H9 (cell line): ENCODE data around the gene C16orf92. TPM values are rescaled to one million over a fixed set of nuclear protein-coding genes. Genes with fewer than 3 reads are reported as not detected.
A peak's percentile ranks its signal among the peaks of the same experiment; 100 is the strongest.

Experiments
- DNase-seq: peaks from one replicate; pipeline ENCODE4 v3.0.0-alpha.2; 2017
- H2AFZ ChIP-seq: one replicate; pipeline ENCODE4 v1.6.1; 2013; ENCODE audit warnings: mild to moderate bottlenecking, low read length, control low read depth, moderate library complexity
- H2AK5ac ChIP-seq: 2 replicates; pipeline ENCODE4 v1.6.1; 2013; ENCODE audit warnings: low read length, control low read depth, mixed read lengths; ENCODE audit not compliant: insufficient read length
- H2BK120ac ChIP-seq: one replicate; pipeline ENCODE4 v1.6.1; 2013; ENCODE audit warnings: low read depth, mild to moderate bottlenecking, low read length, control low read depth, inconsistent platforms; ENCODE audit not compliant: poor library complexity, severe bottlenecking
- H2BK12ac ChIP-seq: 2 replicates; pipeline ENCODE4 v1.6.1; 2013; ENCODE audit warnings: low read length, control low read depth, mixed read lengths, low read depth; ENCODE audit not compliant: insufficient read length
- H2BK15ac ChIP-seq: 2 replicates; pipeline ENCODE4 v1.6.1; 2013; ENCODE audit warnings: low read depth, low read length, control low read depth
- H2BK20ac ChIP-seq: one replicate; pipeline ENCODE4 v1.6.1; 2013; ENCODE audit warnings: low read depth, mild to moderate bottlenecking, low read length, control low read depth, inconsistent platforms; ENCODE audit not compliant: poor library complexity, severe bottlenecking
- H2BK5ac ChIP-seq: 2 replicates; pipeline ENCODE4 v1.6.1; 2013; ENCODE audit warnings: low read length, control low read depth, mixed read lengths; ENCODE audit not compliant: insufficient read length
- H3K14ac ChIP-seq: 2 replicates; pipeline ENCODE4 v1.6.1; 2013; ENCODE audit warnings: low read length, control low read depth; ENCODE audit not compliant: insufficient read depth
- H3K18ac ChIP-seq: 2 replicates; pipeline ENCODE4 v1.6.1; 2013; ENCODE audit warnings: low read depth, mild to moderate bottlenecking, mixed read lengths, low read length, control low read depth; ENCODE audit not compliant: insufficient read length
- H3K23ac ChIP-seq: 2 replicates; pipeline ENCODE4 v1.6.1; 2013; ENCODE audit warnings: low read length, control low read depth, mixed read lengths, low read depth; ENCODE audit not compliant: insufficient read length
- H3K23me2 ChIP-seq: 2 replicates; pipeline ENCODE4 v1.6.1; 2013; ENCODE audit warnings: low read depth, mild to moderate bottlenecking, mixed read lengths, low read length, control low read depth; ENCODE audit not compliant: insufficient read length, poor library complexity, severe bottlenecking
- H3K27ac ChIP-seq: 2 replicates; pipeline ENCODE4 v1.5.1; 2013; ENCODE audit warnings: low read length, control low read depth, mixed read lengths, low read depth; ENCODE audit not compliant: insufficient read length
- H3K27me3 ChIP-seq: 2 replicates; pipeline ENCODE4 v1.6.1; 2013; ENCODE audit warnings: low read length, control low read depth, inconsistent platforms; ENCODE audit not compliant: insufficient read depth
- H3K4ac ChIP-seq: 2 replicates; pipeline ENCODE4 v1.6.1; 2013; ENCODE audit warnings: low read depth, mild to moderate bottlenecking, control low read depth, inconsistent platforms, low read length, moderate library complexity
- H3K4me1 ChIP-seq: 2 replicates; pipeline ENCODE4 v1.6.1; 2013; ENCODE audit warnings: low read length, control low read depth, inconsistent platforms; ENCODE audit not compliant: insufficient read depth
- H3K4me2 ChIP-seq: 2 replicates; pipeline ENCODE4 v1.6.1; 2013; ENCODE audit warnings: low read length, control low read depth, mixed read lengths; ENCODE audit not compliant: insufficient read length, insufficient read depth
- H3K56ac ChIP-seq: 2 replicates; pipeline ENCODE4 v1.6.1; 2013; ENCODE audit warnings: low read depth, mild to moderate bottlenecking, mixed read lengths, low read length, control low read depth; ENCODE audit not compliant: insufficient read length
- H3K79me1 ChIP-seq: 2 replicates; pipeline ENCODE4 v1.6.1; 2013; ENCODE audit warnings: low read depth, mild to moderate bottlenecking, moderate library complexity, low read length, control low read depth, inconsistent platforms; ENCODE audit not compliant: insufficient read depth, poor library complexity, severe bottlenecking
- H3K79me2 ChIP-seq: 2 replicates; pipeline ENCODE4 v1.6.1; 2013; ENCODE audit warnings: low read length, control low read depth, inconsistent platforms; ENCODE audit not compliant: insufficient read depth
- H3K9ac ChIP-seq: 2 replicates; pipeline ENCODE4 v1.6.1; 2013; ENCODE audit warnings: low read length, control low read depth, mixed read lengths; ENCODE audit not compliant: insufficient read length; ENCODE audit errors: extremely low read depth
- H3K9me3 ChIP-seq: one replicate; pipeline ENCODE4 v1.6.1; 2013; ENCODE audit warnings: low read depth, low read length, inconsistent platforms; ENCODE audit not compliant: control insufficient read depth
- H3T11ph ChIP-seq: one replicate; pipeline ENCODE4 v1.6.1; 2013; ENCODE audit warnings: mild to moderate bottlenecking, low read length, control low read depth, inconsistent platforms
- H4K20me1 ChIP-seq: one replicate; pipeline ENCODE4 v1.6.1; 2013; ENCODE audit not compliant: control insufficient read depth, insufficient read length, insufficient read depth
- H4K5ac ChIP-seq: 2 replicates; pipeline ENCODE4 v1.6.1; 2013; ENCODE audit warnings: low read depth, mild to moderate bottlenecking, mixed read lengths, low read length, control low read depth; ENCODE audit not compliant: insufficient read length
- H4K8ac ChIP-seq: replicated peaks from 2 replicates; pipeline ENCODE4 v1.6.1; 2013; ENCODE audit warnings: low read length, control low read depth, mixed read lengths, low read depth; ENCODE audit not compliant: insufficient read length
- H4K91ac ChIP-seq: 2 replicates; pipeline ENCODE4 v1.6.1; 2013; ENCODE audit warnings: low read depth, mild to moderate bottlenecking, moderate library complexity, mixed read lengths, low read length, control low read depth; ENCODE audit not compliant: insufficient read length
- H3K27ac Mint-ChIP-seq, 3 experiments: 2 replicates in 2 of 3; 3 replicates in 1 of 3; pipeline ENCODE4 v1.8.0; 2020 to 2021; ENCODE audit warnings: mixed read lengths in 3 of 3, mild to moderate bottlenecking in 1 of 3, moderate library complexity in 1 of 3
- H3K27me3 Mint-ChIP-seq: 2 replicates; pipeline ENCODE4 v1.8.0; 2021; ENCODE audit warnings: low read depth, mild to moderate bottlenecking, moderate library complexity, mixed read lengths
- H3K36me3 Mint-ChIP-seq, 3 experiments: 2 replicates in 2 of 3; 3 replicates in 1 of 3; pipeline ENCODE4 v1.8.0; 2020 to 2021; ENCODE audit warnings: low read depth in 3 of 3, mixed read lengths in 3 of 3; ENCODE audit not compliant: insufficient read depth in 1 of 3
- H3K4me1 Mint-ChIP-seq, 2 experiments: 2 replicates each; pipeline ENCODE4 v1.8.0; 2020; ENCODE audit warnings: mixed read lengths in 2 of 2
- H3K4me3 Mint-ChIP-seq, 2 experiments: 2 replicates in 1 of 2; 3 replicates in 1 of 2; pipeline ENCODE4 v1.8.0; 2020 to 2021; ENCODE audit warnings: mild to moderate bottlenecking in 2 of 2, mixed read lengths in 2 of 2, moderate library complexity in 1 of 2
- H3K9me3 Mint-ChIP-seq, 2 experiments: 2 replicates in 1 of 2; 3 replicates in 1 of 2; pipeline ENCODE4 v1.8.0; 2020; ENCODE audit warnings: mild to moderate bottlenecking in 2 of 2, mixed read lengths in 2 of 2, moderate library complexity in 1 of 2
- CTCF ChIP-seq: fragments of 200-600 bp; sonication (generic); conservative IDR thresholded peaks from 3 replicates; pipeline ENCODE4 v1.8.0; 2021; ENCODE audit warnings: antibody characterized with exemption, mild to moderate bottlenecking
- WGBS: extraction: QIAGEN DNeasy Blood & Tissue Kit; methylation state at CpG from one replicate; pipeline ENCODE4 v1.1.7; 2013; ENCODE audit warnings: missing lambda C conversion rate, low lambda C conversion rate, mixed read lengths; ENCODE audit not compliant: insufficient read length; ENCODE audit errors: extremely low coverage; 5-methylcytosine and 5-hydroxymethylcytosine counted together
- total RNA-seq: library from RNA; stranded (reverse); gene quantifications from 2 replicates; pipeline ENCODE4 v1.2.1, GENCODE V29; 2021

Gene C16orf92
- total RNA-seq, 1 experiment from 2014 or later, result not detected

GRCh38 chr16:29973384-29974246 lies 49.4 kb upstream of the C16orf92 start, which contains the start of gene TAOK2:
Gene TAOK2, plus strand, starts transcription at chr16:29973868. Its CDS starts 3,905 bp downstream, at chr16:29977773.
- Histone ChIP-seq H3K56ac (no peak within 1 kb of the TSS), H4K8ac (no peak within 1 kb of the TSS), H3K79me2 (peaks cover 5% of the 10 kb centered on the region; the same call in 1 of the 2 replicates), H3K4me2 (peak within 1 kb of the TSS; percentile 84), H2BK120ac (no peak within 1 kb of the TSS), H2AK5ac (no peak within 1 kb of the TSS), H3K23ac (no peak within 1 kb of the TSS), H3K27me3 (peaks cover 3% of the 10 kb centered on the region; the same call in 1 of the 2 replicates), H3K14ac (no peak within 1 kb of the TSS; the same call in 1 of the 2 replicates), H2BK15ac (no peak within 1 kb of the TSS), H3K4me1 (peaks cover 3% of the 10 kb centered on the region; the same call in 1 of the 2 replicates), H3T11ph (no peak within 1 kb of the TSS), H4K5ac (no peak within 1 kb of the TSS), H3K9ac (peak within 1 kb of the TSS; percentile 74), H3K27ac (no peak within 1 kb of the TSS), H4K20me1 (no peaks in the 10 kb centered on the region), H2BK12ac (no peak within 1 kb of the TSS), H3K79me1 (peaks cover 7% of the 10 kb centered on the region), H3K23me2 (peaks cover 14% of the 10 kb centered on the region), H2BK5ac (no peak within 1 kb of the TSS), H3K18ac (peak within 1 kb of the TSS; percentile 75), H4K91ac (no peak within 1 kb of the TSS), H2AFZ (no peak within 1 kb of the TSS), H2BK20ac (no peak within 1 kb of the TSS), H3K4ac (no peak within 1 kb of the TSS), H3K9me3 (peaks cover 7% of the 10 kb centered on the region)
- H3K27me3 Mint-ChIP-seq, result peaks cover 16% of the 10 kb centered on the region
- peaks cover 14 to 16% of the 10 kb centered on the region in 2 experiments for H3K9me3 Mint-ChIP-seq
- H3K4me3 Mint-ChIP-seq, result peak within 1 kb of the TSS; percentile 95 to 96
- H3K36me3 Mint-ChIP-seq, result peaks cover 36 to 47% (median 43%) of the 10 kb centered on the region in 3 experiments
- peak within 1 kb of the TSS; percentile 86 to 96 (median 89); a peak in 5 of 7 replicates for H3K27ac Mint-ChIP-seq
- peaks cover 29% of the 10 kb centered on the region in 2 experiments for H3K4me1 Mint-ChIP-seq
- no CpG with 5 or more reads among the region's 75 CpGs for WGBS
- DNase-seq, result peak; percentile 100
- no peak for TF ChIP-seq CTCF
